Endothelial cell (in vitro differentiated cells): ENCODE measurements around the gene THOC2. TPM values are rescaled to one million over a fixed set of nuclear protein-coding genes. Genes with fewer than 3 reads are reported as not detected.
"Not testable (repeated sequence)": the region's sequence is repeated elsewhere in the genome, so short reads cannot be mapped to it uniquely, and the experiment has no call there.

Experiments
- DNase-seq: peaks from one replicate; pipeline ENCODE4 v3.0.0; 2021; ENCODE audit warnings: low spot score
- H3K27ac Mint-ChIP-seq: one replicate; pipeline ENCODE4 v1.8.0; 2021; ENCODE audit warnings: mixed read lengths, inconsistent platforms; ENCODE audit not compliant: unreplicated experiment
- H3K27me3 Mint-ChIP-seq: one replicate; pipeline ENCODE4 v1.8.0; 2021; ENCODE audit warnings: mild to moderate bottlenecking, moderate library complexity, mixed read lengths, inconsistent platforms; ENCODE audit not compliant: unreplicated experiment
- H3K36me3 Mint-ChIP-seq: one replicate; pipeline ENCODE4 v1.8.0; 2021; ENCODE audit warnings: mild to moderate bottlenecking, low read depth, mixed read lengths, inconsistent platforms; ENCODE audit not compliant: unreplicated experiment
- H3K4me1 Mint-ChIP-seq: one replicate; pipeline ENCODE4 v1.8.0; 2021; ENCODE audit warnings: mild to moderate bottlenecking, mixed read lengths, inconsistent platforms; ENCODE audit not compliant: unreplicated experiment
- H3K4me3 Mint-ChIP-seq: one replicate; pipeline ENCODE4 v1.8.0; 2021; ENCODE audit warnings: mild to moderate bottlenecking, mixed read lengths, inconsistent platforms; ENCODE audit not compliant: unreplicated experiment
- H3K9me3 Mint-ChIP-seq: one replicate; pipeline ENCODE4 v1.8.0; 2021; ENCODE audit warnings: mixed read lengths, inconsistent platforms; ENCODE audit not compliant: unreplicated experiment
- total RNA-seq: library from RNA; stranded (reverse); fragmentation: NEBNext Ultra II Directional; extraction: Animal tissue kit (Norgen Biotek cat#: 25700); gene quantifications from one replicate; pipeline ENCODE4 v1.2.1, GENCODE V29; 2021; ENCODE audit not compliant: unreplicated experiment
- TF ChIP-seq, protein P1 (sequence below): fragments of 200-600 bp; sonication (generic); IDR thresholded peaks from one replicate; pipeline ENCODE4 v1.5.0; 2021; ENCODE audit warnings: antibody characterized with exemption; ENCODE audit not compliant: unreplicated experiment

THOC2 gene
- total RNA-seq, 1 donor from 2014 or later = 94.3 TPM

DNA sequence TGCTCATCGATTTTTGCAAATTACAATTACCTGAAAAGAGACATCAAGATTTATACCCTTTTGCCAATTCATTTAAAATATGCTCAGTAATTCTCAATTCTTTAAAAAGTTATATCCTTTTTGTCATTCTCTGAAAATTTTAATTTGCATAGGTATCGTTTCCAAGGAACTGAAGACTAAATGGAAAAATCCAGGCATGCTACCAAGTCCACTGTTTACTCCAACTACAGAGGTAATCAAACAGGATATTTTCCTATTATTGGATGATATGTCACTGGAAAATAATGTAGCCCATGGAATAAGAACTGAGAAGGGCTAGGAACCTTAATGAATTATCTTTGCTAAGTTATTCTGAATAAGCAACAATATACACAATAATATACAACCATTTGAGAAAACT is 132.7 kb downstream of the THOC2 start:
- Mint-ChIP-seq H3K27ac (no peak overlapping the region), H3K4me3 (no peak overlapping the region), H3K9me3 (no peaks in the 10 kb centered on the region), H3K4me1 (peaks cover 3% of the 10 kb centered on the region), H3K27me3 (peaks cover 8% of the 10 kb centered on the region), H3K36me3 (peaks cover 9% of the 10 kb centered on the region)
- DNase-seq = no peak
- TF ChIP-seq, protein P1, sequence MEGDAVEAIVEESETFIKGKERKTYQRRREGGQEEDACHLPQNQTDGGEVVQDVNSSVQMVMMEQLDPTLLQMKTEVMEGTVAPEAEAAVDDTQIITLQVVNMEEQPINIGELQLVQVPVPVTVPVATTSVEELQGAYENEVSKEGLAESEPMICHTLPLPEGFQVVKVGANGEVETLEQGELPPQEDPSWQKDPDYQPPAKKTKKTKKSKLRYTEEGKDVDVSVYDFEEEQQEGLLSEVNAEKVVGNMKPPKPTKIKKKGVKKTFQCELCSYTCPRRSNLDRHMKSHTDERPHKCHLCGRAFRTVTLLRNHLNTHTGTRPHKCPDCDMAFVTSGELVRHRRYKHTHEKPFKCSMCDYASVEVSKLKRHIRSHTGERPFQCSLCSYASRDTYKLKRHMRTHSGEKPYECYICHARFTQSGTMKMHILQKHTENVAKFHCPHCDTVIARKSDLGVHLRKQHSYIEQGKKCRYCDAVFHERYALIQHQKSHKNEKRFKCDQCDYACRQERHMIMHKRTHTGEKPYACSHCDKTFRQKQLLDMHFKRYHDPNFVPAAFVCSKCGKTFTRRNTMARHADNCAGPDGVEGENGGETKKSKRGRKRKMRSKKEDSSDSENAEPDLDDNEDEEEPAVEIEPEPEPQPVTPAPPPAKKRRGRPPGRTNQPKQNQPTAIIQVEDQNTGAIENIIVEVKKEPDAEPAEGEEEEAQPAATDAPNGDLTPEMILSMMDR = no peak

DNA sequence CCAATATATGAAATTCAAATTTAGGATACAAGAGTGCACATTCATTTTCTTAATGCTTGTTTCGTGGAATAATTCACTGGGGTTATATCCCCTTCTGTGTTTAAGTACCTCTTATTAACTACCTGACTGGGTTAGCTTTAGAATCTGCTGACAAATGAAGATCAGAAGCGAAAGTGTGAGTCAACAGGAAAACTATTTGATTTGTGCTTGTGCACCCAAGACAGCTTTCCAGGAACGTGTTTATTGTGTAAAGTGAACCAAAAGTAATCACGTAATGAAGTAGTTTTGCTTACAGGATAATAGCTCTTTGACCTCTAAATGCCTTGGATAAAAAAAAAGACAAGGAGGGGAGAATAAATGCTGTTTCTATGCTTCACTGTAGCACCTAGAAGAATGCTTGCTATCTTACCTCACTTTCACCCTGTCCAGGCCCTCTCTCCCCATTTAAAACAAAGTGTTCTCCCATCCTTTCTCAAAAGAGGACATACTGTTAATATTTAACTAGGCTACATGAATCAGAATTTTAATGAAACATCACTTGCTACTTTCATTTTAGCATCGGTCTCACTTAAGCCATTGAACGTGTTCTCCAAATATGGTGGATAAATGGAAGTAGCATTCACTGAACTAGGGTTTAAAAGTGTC is 141.9 kb downstream of the THOC2 start:
- no peaks in the 10 kb centered on the region for H3K9me3 Mint-ChIP-seq
- H3K36me3 Mint-ChIP-seq = no peaks in the 10 kb centered on the region
- no peak for DNase-seq

DNA sequence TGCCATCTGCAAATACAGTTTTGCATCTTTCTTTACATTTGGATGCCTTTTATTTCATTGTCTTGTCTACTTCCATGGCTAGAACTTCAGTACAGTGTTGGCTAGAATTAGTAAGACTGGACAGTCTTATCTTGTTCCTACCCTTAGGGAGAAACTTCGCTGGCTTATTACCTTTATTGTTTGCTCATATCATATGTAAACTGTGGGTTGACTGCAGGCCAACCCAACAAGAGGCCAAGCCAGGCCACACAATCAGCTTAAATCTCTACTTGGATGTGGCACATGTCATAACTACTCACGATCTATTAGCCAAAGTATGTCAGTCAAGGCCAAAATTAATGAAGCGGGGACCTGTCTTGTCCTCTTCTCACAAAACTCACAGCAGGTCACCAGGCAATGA is 144.1 kb downstream of the THOC2 start:
- no peak overlapping the region for H3K4me3 Mint-ChIP-seq

More for the DNA sequence above, 141.9 kb downstream of the THOC2 start:
- Mint-ChIP-seq H3K27ac (no peak overlapping the region), H3K27me3 (peaks cover 2% of the 10 kb centered on the region), H3K4me1 (no peaks in the 10 kb centered on the region), H3K4me3 (no peak overlapping the region)
- TF ChIP-seq, protein P1 = no peak

DNA sequence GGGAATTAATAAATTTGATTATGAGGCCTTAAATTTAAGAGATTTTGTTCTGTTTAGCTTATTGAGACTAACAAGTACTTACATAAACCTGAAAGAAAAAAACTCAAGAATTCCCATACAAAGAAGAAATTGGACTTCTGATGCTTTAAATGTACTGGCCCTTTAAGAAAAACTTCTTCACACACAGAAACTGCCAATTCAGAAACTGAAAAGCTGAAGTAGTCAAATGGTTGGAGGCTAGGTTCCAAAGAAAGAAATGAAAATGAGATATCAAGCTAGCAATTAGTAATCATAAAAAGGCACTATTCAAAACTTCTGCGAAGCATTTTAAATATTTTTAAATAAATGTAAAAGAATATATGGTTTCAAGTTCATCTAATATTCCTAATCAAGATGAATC is 151.3 kb downstream of the THOC2 start:
- Mint-ChIP-seq H3K4me3 (no peak overlapping the region), H3K9me3 (no peaks in the 10 kb centered on the region), H3K36me3 (no peaks in the 10 kb centered on the region), H3K27ac (no peak overlapping the region), H3K27me3 (no peaks in the 10 kb centered on the region), H3K4me1 (no peaks in the 10 kb centered on the region)
- TF ChIP-seq, protein P1 = no peak
- DNase-seq = no peak

More for the DNA sequence above, 144.1 kb downstream of the THOC2 start:
- Mint-ChIP-seq H3K9me3 (no peaks in the 10 kb centered on the region), H3K27ac (no peak overlapping the region), H3K27me3 (peaks cover 2% of the 10 kb centered on the region), H3K36me3 (no peaks in the 10 kb centered on the region), H3K4me1 (no peaks in the 10 kb centered on the region)
- TF ChIP-seq, protein P1 = no peak
- DNase-seq = no peak

DNA sequence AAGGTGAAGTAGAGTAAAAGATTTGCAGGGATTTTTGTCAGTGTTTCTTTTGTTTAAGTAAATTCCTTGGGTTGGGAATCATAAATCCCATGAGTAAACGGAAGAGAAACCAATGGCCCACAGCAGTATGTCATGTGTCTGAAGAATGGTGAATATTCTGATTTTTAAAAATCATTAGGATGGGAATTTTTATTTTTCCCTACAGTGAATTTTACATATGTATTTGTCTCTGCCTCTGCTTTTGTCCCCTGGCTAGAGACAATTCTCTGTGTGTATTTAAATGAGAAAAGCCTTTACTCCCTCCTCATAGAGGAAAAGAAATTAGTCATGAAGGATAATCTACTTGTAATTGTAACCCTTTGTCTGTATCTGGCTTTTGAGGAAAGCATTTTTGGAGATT is 152.1 kb downstream of the THOC2 start:
- no peak overlapping the region for H3K4me3 Mint-ChIP-seq
- no peak for DNase-seq
- TF ChIP-seq, protein P1 = no peak
- H3K36me3 Mint-ChIP-seq = no peaks in the 10 kb centered on the region
- no peaks in the 10 kb centered on the region for H3K27me3 Mint-ChIP-seq
- H3K4me1 Mint-ChIP-seq = no peaks in the 10 kb centered on the region
- no peaks in the 10 kb centered on the region for H3K9me3 Mint-ChIP-seq
- H3K27ac Mint-ChIP-seq = no peak overlapping the region

DNA sequence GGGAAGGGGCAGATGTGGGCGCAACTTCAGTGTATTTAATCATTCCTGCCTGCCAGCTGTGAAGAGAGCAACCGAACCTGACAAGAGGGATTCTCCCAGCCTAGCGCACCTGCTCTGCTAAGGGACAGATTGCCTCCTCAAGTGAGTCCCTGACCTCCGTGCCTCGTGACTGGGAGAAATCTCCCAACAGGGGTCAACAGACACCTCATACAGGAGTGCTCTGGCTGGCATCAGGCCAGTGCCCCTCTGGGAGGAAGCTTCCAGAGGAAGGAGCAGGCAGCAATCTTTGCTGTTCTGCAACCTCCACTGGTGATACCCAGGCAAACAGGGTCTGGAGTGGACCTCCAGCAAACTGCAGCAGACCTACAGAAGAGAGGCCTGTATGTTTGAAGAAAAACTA is 158.8 kb downstream of the THOC2 start:
- not testable (repeated sequence) for H3K27me3 Mint-ChIP-seq, H3K27ac Mint-ChIP-seq, H3K4me3 Mint-ChIP-seq, H3K4me1 Mint-ChIP-seq, DNase-seq, H3K9me3 Mint-ChIP-seq, H3K36me3 Mint-ChIP-seq
